Right atrium auricular region (tissue), 2 donors: ENCODE measurements around the gene ROBO2. TPM values are rescaled to one million over a fixed set of nuclear protein-coding genes. Genes with fewer than 3 reads are reported as not detected.

ENCODE experiments used
- DNase-seq: peaks from one replicate; pipeline ENCODE4 v3.0.0-alpha.2; 2019; ENCODE audit warnings: low spot score
- H3K27ac ChIP-seq, 2 donors: fragments of 200-600 bp; sonication (generic); 1 replicate in 1 of 2; 2 replicates in 1 of 2; pipeline ENCODE4 v1.5.1; 2016 to 2019
- H3K27me3 ChIP-seq, 2 donors: fragments of 200-600 bp; sonication (generic); one replicate each; pipeline versions ENCODE4 v1.5.1 to v1.6.0; 2017 to 2019
- H3K36me3 ChIP-seq: fragments of 200-600 bp; sonication (generic); one replicate; pipeline ENCODE4 v1.5.1; 2016
- H3K4me1 ChIP-seq, 2 donors: fragments of 200-600 bp; sonication (generic); one replicate each; pipeline versions ENCODE4 v1.5.1 to v1.6.0; 2017 to 2019
- H3K4me3 ChIP-seq, 2 donors: fragments of 200-600 bp; sonication (generic); 1 replicate in 1 of 2; 2 replicates in 1 of 2; pipeline ENCODE4 v1.5.1; 2017 to 2019; ENCODE audit warnings: mild to moderate bottlenecking in 1 of 2, moderate library complexity in 1 of 2
- H3K9me3 ChIP-seq, 2 donors: fragments of 200-600 bp; sonication (generic); one replicate each; pipeline ENCODE4 v1.5.1; 2019
- total RNA-seq, 2 donors: library from RNA; depleted of rRNA; stranded (reverse); fragments of >200 nt; gene quantifications; one replicate each; pipeline ENCODE4 v1.1.0, GENCODE V29; 2016
- TF ChIP-seq, protein P1 (sequence below), 2 donors: fragments of 200-600 bp; sonication (generic); IDR thresholded peaks; one replicate each; pipeline ENCODE4 v1.5.1; 2019; ENCODE audit warnings: antibody characterized with exemption in 2 of 2

Gene ROBO2
- total RNA-seq, 2 donors from 2014 or later: 2.5 TPM; not detected in 1

DNA sequence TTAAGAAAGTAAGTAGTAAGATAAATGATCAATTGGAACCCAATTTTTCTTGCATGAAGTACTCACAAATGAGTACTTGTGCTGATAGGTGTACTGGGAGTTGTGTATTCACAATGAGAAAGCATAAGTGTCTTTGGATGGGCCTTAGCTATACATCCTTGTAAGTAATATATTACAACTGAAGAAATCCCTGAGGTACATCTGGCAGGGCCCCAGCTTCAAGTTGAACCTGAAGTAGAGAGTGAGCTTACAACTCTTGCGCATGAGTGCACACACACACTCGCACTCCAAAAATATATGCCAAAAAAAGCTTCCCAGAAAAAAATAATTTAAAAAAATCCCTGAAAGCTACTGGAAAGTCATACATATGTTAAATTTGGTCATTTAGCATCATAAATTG, 222.5 kb downstream of the ROBO2 start:
- no peaks in the 10 kb centered on the region for H3K36me3 ChIP-seq
- no peak overlapping the region for H3K27ac ChIP-seq
- no peaks in the 10 kb centered on the region for H3K4me1 ChIP-seq
- TF ChIP-seq, protein P1, sequence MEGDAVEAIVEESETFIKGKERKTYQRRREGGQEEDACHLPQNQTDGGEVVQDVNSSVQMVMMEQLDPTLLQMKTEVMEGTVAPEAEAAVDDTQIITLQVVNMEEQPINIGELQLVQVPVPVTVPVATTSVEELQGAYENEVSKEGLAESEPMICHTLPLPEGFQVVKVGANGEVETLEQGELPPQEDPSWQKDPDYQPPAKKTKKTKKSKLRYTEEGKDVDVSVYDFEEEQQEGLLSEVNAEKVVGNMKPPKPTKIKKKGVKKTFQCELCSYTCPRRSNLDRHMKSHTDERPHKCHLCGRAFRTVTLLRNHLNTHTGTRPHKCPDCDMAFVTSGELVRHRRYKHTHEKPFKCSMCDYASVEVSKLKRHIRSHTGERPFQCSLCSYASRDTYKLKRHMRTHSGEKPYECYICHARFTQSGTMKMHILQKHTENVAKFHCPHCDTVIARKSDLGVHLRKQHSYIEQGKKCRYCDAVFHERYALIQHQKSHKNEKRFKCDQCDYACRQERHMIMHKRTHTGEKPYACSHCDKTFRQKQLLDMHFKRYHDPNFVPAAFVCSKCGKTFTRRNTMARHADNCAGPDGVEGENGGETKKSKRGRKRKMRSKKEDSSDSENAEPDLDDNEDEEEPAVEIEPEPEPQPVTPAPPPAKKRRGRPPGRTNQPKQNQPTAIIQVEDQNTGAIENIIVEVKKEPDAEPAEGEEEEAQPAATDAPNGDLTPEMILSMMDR (IDR thresholded peaks at IDR 0.05): no peak
- H3K4me3 ChIP-seq: no peak overlapping the region
- no peaks in the 10 kb centered on the region for H3K27me3 ChIP-seq
- no peaks in the 10 kb centered on the region for H3K9me3 ChIP-seq
- DNase-seq: no peak

DNA sequence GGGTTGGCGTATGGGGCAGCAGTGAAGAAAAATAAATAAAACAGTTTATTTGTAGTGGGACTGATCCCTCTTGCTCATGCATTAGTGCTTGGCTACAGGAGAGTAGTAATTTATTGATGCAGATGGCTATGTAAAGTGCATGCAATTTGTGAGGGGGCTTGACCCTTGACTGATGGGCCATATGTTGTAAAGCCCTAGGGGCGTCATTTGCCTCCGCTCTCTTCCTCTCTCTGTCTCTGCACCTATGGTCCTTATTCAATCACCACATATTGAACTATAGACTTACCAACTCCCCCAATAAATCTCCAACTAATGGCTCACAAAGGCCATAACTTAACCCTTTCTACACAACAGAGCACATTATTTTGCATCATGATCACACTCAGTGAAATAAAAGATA, 227.7 kb downstream of the ROBO2 start:
- TF ChIP-seq, protein P1 (IDR thresholded peaks at IDR 0.05): no peak
- no peak overlapping the region for H3K27ac ChIP-seq
- no peak overlapping the region for H3K4me3 ChIP-seq
- no peaks in the 10 kb centered on the region for H3K9me3 ChIP-seq
- no peaks in the 10 kb centered on the region for H3K27me3 ChIP-seq
- H3K36me3 ChIP-seq: no peaks in the 10 kb centered on the region
- H3K4me1 ChIP-seq: no peaks in the 10 kb centered on the region
- no peak for DNase-seq

DNA sequence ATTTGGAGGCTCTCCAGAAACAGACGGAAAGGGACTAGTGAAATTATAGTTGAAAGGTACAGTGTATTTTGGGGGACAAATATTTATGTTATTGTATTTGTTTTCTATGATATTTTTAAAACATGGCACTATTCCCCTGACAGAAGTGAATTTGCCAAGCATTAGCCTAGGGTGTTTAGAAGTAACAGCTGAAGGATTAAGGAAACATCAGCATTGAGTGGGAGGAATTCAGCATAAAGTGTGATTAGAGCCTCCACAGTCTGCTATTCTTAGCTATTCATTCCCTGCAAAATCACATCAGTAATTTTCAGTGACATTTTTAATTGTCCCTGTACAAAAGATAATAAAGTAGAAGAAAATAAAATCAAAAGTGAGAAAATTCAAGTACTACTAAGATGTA, 231.4 kb downstream of the ROBO2 start:
- H3K4me3 ChIP-seq: no peak overlapping the region
- H3K27ac ChIP-seq: no peak overlapping the region
- H3K9me3 ChIP-seq: no peaks in the 10 kb centered on the region
- TF ChIP-seq, protein P1 (IDR thresholded peaks at IDR 0.05): no peak
- no peaks in the 10 kb centered on the region for H3K4me1 ChIP-seq
- H3K27me3 ChIP-seq: no peaks in the 10 kb centered on the region
- H3K36me3 ChIP-seq: no peaks in the 10 kb centered on the region
- no peak for DNase-seq

DNA sequence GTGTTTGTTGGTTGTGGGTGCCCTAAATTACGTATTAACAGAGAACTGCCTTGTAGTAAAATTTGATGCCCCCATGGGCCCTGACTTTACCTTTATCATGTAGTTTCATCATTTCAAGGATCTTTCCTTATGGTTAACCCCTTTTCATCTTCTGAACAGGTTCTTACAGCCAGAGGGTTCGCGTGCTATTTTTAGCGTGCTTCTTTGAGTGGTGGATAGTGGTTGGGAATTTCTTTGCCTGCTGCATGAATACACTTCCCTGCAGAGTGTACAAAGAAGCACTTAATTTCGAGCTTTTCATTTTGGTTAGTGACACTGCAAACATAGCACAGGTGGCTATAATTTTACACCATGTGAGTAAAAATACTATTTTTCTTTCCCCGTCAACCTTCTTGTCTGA, 231.8 kb downstream of the ROBO2 start:
- H3K27ac ChIP-seq: no peak overlapping the region
- H3K27me3 ChIP-seq: no peaks in the 10 kb centered on the region
- TF ChIP-seq, protein P1 (IDR thresholded peaks at IDR 0.05): no peak
- no peaks in the 10 kb centered on the region for H3K9me3 ChIP-seq
- DNase-seq: no peak
- no peaks in the 10 kb centered on the region for H3K36me3 ChIP-seq
- H3K4me1 ChIP-seq: no peaks in the 10 kb centered on the region
- no peak overlapping the region for H3K4me3 ChIP-seq

DNA sequence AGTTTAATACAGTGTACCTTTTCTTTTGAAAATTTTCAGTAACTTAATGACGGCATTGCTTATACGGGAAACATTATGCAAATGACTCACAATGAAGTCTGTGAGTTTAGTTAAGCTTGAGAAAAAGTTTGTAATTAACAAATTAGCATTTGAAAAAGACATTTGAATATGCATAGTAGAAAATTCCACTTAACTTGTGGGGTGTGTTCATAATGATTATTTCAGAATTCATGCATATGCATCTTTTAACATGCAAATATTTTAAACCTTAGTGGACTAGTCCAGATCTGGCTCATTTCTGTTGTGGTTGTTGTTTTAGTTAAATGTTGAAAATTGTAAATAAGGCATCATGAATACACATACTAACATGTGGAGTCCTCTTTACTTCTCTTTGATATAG, 239.4 kb downstream of the ROBO2 start:
- H3K9me3 ChIP-seq: no peaks in the 10 kb centered on the region
- H3K27me3 ChIP-seq: no peaks in the 10 kb centered on the region
- TF ChIP-seq, protein P1 (IDR thresholded peaks at IDR 0.05): no peak

DNA sequence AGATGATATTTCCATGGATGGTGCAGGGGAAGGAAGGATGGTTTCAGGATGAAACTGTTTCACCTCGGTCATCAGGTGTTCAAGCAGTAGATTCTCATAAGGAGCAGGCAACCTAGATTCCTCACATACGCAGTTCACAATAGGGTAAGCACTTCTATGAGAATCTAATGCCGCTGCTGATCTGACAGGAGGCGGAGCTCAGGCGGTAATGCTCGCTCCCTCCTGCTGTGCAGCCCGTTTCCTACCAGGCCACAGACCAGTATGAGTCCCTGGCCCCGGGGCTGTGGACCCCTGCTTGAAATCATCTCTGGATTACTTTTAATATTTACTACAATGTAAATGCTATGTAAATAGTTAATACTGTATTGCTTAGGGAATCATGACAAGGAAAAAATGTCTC, 241.8 kb downstream of the ROBO2 start:
- Histone ChIP-seq H3K36me3 (no peaks in the 10 kb centered on the region), H3K9me3 (no peaks in the 10 kb centered on the region), H3K4me1 (no peaks in the 10 kb centered on the region), H3K27me3 (no peaks in the 10 kb centered on the region), H3K27ac (no peak overlapping the region), H3K4me3 (no peak overlapping the region)
- DNase-seq: no peak
- TF ChIP-seq, protein P1 (IDR thresholded peaks at IDR 0.05): no peak

More for the DNA sequence above, 239.4 kb downstream of the ROBO2 start:
- no peak overlapping the region for H3K27ac ChIP-seq
- H3K4me1 ChIP-seq: no peaks in the 10 kb centered on the region
- no peaks in the 10 kb centered on the region for H3K36me3 ChIP-seq
- no peak overlapping the region for H3K4me3 ChIP-seq
- DNase-seq: no peak
